ENCODE data around the gene SLC4A1.

Gene SLC4A1

DNA sequence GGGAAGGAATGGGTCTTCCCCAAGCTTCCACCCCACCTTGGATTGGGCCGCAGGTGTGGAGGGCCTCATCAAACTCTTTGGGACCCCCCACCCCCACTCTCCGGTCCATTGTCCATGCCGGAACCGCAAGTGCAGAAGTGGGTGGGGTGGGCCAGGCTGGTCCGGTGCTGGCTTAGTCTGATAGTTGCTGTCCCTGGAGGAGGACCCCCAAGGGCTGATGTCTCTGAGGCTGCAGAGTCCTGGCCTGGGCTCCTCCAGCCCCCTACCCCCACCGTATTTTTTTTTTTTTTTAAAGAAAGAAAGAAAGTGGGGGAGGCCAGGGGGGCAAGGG, 61.1 kb downstream of the SLC4A1 start:
- TF ChIP-seq, protein P1, sequence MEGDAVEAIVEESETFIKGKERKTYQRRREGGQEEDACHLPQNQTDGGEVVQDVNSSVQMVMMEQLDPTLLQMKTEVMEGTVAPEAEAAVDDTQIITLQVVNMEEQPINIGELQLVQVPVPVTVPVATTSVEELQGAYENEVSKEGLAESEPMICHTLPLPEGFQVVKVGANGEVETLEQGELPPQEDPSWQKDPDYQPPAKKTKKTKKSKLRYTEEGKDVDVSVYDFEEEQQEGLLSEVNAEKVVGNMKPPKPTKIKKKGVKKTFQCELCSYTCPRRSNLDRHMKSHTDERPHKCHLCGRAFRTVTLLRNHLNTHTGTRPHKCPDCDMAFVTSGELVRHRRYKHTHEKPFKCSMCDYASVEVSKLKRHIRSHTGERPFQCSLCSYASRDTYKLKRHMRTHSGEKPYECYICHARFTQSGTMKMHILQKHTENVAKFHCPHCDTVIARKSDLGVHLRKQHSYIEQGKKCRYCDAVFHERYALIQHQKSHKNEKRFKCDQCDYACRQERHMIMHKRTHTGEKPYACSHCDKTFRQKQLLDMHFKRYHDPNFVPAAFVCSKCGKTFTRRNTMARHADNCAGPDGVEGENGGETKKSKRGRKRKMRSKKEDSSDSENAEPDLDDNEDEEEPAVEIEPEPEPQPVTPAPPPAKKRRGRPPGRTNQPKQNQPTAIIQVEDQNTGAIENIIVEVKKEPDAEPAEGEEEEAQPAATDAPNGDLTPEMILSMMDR (IDR thresholded peaks at IDR 0.05; ENCODE audit: unreplicated experiment in 3 of 3): no peak
- Mint-ChIP-seq H3K4me1 (peaks cover 17% of the 10 kb centered on the region), H3K4me3 (no peak overlapping the region), H3K27ac (no peak overlapping the region), H3K36me3 (ENCODE audit: low read depth) (peaks cover 31% of the 10 kb centered on the region), H3K9me3 (no peaks in the 10 kb centered on the region), H3K27me3 (ENCODE audit: low read depth) (no peaks in the 10 kb centered on the region)

DNA sequence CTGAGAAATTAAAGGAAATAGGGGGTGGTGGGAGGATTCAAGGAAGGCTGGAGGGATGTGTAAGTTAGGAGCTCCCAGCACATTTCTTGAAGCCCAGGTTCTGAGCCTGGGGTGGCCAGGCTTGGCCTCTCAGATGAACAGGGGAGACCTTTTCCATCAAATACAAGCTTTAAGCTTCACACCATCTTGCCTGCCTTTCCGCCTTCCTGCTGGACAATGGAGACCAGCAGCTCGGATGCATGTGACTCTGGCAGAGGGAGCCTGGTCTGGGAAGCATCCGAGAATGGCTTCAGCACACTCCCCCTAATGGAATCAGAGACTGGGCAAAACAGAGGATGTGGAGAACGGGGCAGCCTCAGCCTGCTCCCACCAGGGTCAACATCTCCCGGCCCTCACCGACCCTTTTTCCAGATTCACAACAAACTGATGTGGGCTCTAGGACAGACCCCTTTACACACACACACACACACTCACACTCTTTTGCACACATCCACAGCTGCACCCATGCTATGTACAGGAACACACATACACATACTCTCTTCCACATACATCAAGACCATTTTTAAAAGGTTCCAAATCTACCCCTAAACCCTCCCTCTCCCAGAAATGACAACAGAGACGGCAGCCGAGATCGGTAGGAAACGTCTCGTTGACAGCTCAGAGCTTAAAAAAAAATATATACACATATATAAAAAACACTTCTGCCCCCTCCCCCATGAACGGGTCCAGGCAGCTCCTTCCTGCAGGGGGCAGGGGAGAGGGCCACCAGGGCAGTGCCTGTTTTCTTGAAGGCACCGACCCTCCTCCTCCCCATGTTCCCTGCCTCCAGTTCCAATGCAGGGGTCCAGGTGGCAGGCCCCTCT, 61.7 kb downstream of the SLC4A1 start:
- H3K27ac Mint-ChIP-seq: peak overlapping the region; percentile 16 to 57 (median 23)
- H3K4me3 Mint-ChIP-seq: no peak overlapping the region
- H3K9me3 Mint-ChIP-seq: no peaks in the 10 kb centered on the region
- peaks cover 19% of the 10 kb centered on the region for H3K4me1 Mint-ChIP-seq
- H3K27me3 Mint-ChIP-seq (ENCODE audit: low read depth): no peaks in the 10 kb centered on the region
- TF ChIP-seq, protein P1 (IDR thresholded peaks at IDR 0.05; ENCODE audit: unreplicated experiment in 3 of 3): no peak
- H3K36me3 Mint-ChIP-seq (ENCODE audit: low read depth): peaks cover 31% of the 10 kb centered on the region

DNA sequence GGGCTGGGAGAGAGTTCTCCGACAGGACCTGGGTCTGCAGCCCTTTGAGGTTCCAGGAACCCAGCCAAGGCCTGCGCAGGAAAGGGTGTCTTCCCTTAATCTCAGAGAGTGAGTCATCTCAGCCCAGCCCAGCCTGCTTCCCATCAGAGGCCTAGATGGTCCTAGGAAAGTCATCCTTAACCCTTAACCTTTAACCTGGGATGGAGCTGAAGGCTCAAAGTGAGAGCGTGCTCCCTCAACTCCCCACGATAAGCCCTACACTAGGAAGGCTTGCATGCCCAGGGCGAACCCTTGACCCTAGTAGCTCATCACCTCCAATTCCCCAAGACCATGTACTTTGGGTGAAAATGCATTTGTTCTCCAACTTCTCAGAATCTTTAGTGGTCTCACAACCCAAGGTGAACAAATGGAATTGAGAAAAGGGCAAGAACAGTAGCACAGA, 63.5 kb downstream of the SLC4A1 start:
- Mint-ChIP-seq H3K4me1 (peaks cover 27% of the 10 kb centered on the region), H3K36me3 (ENCODE audit: low read depth) (peaks cover 22% of the 10 kb centered on the region), H3K4me3 (no peak overlapping the region), H3K27ac (no peak overlapping the region), H3K9me3 (no peaks in the 10 kb centered on the region), H3K27me3 (ENCODE audit: low read depth) (no peaks in the 10 kb centered on the region)
- TF ChIP-seq, protein P1 (IDR thresholded peaks at IDR 0.05; ENCODE audit: unreplicated experiment in 3 of 3): no peak

DNA sequence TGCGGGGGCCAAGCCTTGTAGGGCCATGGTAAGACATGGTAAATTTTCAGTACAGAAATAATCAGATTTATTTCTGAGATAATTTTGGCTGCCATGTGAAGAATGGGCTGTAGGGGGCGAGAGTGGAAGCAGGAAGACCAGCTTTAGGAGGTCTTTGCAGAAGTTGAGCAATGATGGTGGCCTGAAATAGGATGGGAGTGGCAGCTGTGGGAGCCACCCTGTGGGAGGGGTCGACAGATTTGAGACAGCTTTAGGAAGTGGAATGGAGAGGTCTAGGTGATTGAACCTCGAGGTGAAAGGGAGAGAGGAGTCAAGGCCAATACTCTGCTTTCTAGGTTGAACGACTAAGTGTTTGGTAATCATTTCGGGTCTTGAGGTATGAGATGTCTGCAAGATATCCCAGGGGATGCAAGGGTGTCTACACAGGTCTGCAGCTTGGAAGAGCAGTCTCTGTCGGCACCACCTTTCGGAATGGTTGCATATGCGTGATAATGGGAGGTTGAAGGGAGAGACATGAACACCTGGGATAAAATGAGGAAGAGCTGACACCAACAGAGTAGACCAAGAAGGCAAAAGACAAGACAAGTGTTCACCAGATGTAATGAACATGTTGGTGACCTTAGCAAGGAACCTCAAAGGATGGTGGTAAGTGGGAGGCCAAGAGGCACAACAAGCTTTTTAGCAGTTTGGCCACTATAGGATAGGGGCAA, 64.0 kb downstream of the SLC4A1 start:
- peak overlapping the region in 2 of 3 experiments; percentile 14 to 24 for H3K4me3 Mint-ChIP-seq
- peaks cover 19% of the 10 kb centered on the region for H3K36me3 Mint-ChIP-seq (ENCODE audit: low read depth)
- no peaks in the 10 kb centered on the region for H3K9me3 Mint-ChIP-seq
- H3K27me3 Mint-ChIP-seq (ENCODE audit: low read depth): no peaks in the 10 kb centered on the region
- H3K4me1 Mint-ChIP-seq: peaks cover 27% of the 10 kb centered on the region
- TF ChIP-seq, protein P1 (IDR thresholded peaks at IDR 0.05; ENCODE audit: unreplicated experiment in 3 of 3): peak; percentile 65 to 73 (median 68)
- H3K27ac Mint-ChIP-seq: peak overlapping the region; percentile 6 to 65 (median 55)

DNA sequence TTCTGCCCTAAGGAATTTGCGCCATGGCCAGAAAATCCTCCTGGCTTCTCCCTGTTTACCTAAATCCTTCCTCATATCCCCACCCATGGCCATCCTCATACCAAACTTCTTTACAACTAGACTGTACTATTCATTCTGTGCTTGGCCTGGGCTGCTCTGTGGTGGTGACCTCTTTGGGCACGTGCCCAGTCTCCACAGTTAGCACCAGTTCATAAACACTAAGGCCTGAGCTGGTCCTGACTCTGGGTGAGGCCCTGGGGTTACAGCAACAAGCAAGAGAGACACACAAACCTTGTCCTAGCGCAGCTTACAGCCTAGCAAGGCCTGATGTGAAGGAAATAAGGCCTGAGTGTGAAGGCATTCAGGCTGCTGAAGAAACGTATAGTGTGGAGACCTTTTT, 65.2 kb downstream of the SLC4A1 start:
- Mint-ChIP-seq H3K4me3 (peak overlapping the region; percentile 53 to 79 (median 78)), H3K27ac (peak overlapping the region; percentile 13 to 78 (median 38)), H3K9me3 (no peaks in the 10 kb centered on the region), H3K27me3 (ENCODE audit: low read depth) (no peaks in the 10 kb centered on the region), H3K4me1 (peaks cover 34% of the 10 kb centered on the region), H3K36me3 (ENCODE audit: low read depth) (peaks cover 13% of the 10 kb centered on the region)
- TF ChIP-seq, protein P1 (IDR thresholded peaks at IDR 0.05; ENCODE audit: unreplicated experiment in 3 of 3): no peak

All from nephron (organoid).